GM13977 (cell line): ENCODE data around the gene GULP1.
"Not testable (repeated sequence)": the region's sequence is repeated elsewhere in the genome, so short reads cannot be mapped to it uniquely, and the experiment has no call there.

Experiments used
- DNase-seq: peaks from one replicate; pipeline ENCODE4 v3.0.0; 2012; ENCODE audit warnings: low spot score
- CTCF ChIP-seq: IDR thresholded peaks from 2 replicates; pipeline ENCODE4 v1.5.1; 2012; ENCODE audit warnings: mild to moderate bottlenecking, control low read depth; ENCODE audit not compliant: insufficient read depth; ENCODE audit errors: extremely low read depth, missing control alignments
- in situ Hi-C: fragments of 300-500 bp; cut with MboI; formaldehyde crosslinking; loops from one replicate; pipeline ENCODE4 v1.12.0; 2022; ENCODE audit warnings: low sequenced_read_pairs, low pct_unique_long_range_greater_than_20kb, mixed read lengths, inconsistent platforms; ENCODE audit not compliant: unreplicated experiment

The GULP1 gene

GRCh38 chr2:188459061-188459460, 167.4 kb downstream of the GULP1 start:
- in situ Hi-C loops: no loop called here
- no peak for DNase-seq
- TF ChIP-seq CTCF: no peak

- DNase-seq, in situ Hi-C loops: not testable (repeated sequence)
These were observed 174.4 kb downstream of the GULP1 start for GRCh38 chr2:188466078-188466477.

GRCh38 chr2:188466761-188467160, 175.1 kb downstream of the GULP1 start:
- no peak for DNase-seq
- no peak for TF ChIP-seq CTCF
- in situ Hi-C loops: no loop called here

- in situ Hi-C loops: no loop called here
- no peak for DNase-seq
These were observed 179.5 kb downstream of the GULP1 start for GRCh38 chr2:188471166-188471565.

GRCh38 chr2:188473306-188473705, 181.6 kb downstream of the GULP1 start:
- in situ Hi-C loops: no loop called here
- no peak for DNase-seq
- no peak for TF ChIP-seq CTCF

More at GRCh38 chr2:188471166-188471565, 179.5 kb downstream of the GULP1 start:
- TF ChIP-seq CTCF: no peak

- no peak for DNase-seq
- in situ Hi-C loops: no loop called here
- no peak for TF ChIP-seq CTCF
These were observed 182.6 kb downstream of the GULP1 start for GRCh38 chr2:188474316-188474715.

- in situ Hi-C loops: no loop called here
- no peak for DNase-seq
- no peak for TF ChIP-seq CTCF
These were observed 184.3 kb downstream of the GULP1 start for GRCh38 chr2:188475945-188476344.
